ENCODE results near the gene ATF7.

GRCh38 chr12:53602176-53602864, 23.9 kb downstream of the ATF7 start:
- TF ChIP-seq CTCF (IDR thresholded peaks at IDR 0.05) (no peak), POLR2A (IDR thresholded peaks at IDR 0.05) (no peak)
